H9 (cell line): ENCODE measurements around the gene EVPL. TPM values are rescaled to one million over a fixed set of nuclear protein-coding genes. Genes with fewer than 3 reads are reported as not detected.

ENCODE experiments used
- DNase-seq: peaks from one replicate; pipeline ENCODE4 v3.0.0-alpha.2; 2017
- H2AFZ ChIP-seq: one replicate; pipeline ENCODE4 v1.6.1; 2013; ENCODE audit warnings: mild to moderate bottlenecking, low read length, control low read depth, moderate library complexity
- H2AK5ac ChIP-seq: 2 replicates; pipeline ENCODE4 v1.6.1; 2013; ENCODE audit warnings: low read length, control low read depth, mixed read lengths; ENCODE audit not compliant: insufficient read length
- H2BK120ac ChIP-seq: one replicate; pipeline ENCODE4 v1.6.1; 2013; ENCODE audit warnings: low read depth, mild to moderate bottlenecking, low read length, control low read depth, inconsistent platforms; ENCODE audit not compliant: poor library complexity, severe bottlenecking
- H2BK12ac ChIP-seq: 2 replicates; pipeline ENCODE4 v1.6.1; 2013; ENCODE audit warnings: low read length, control low read depth, mixed read lengths, low read depth; ENCODE audit not compliant: insufficient read length
- H2BK15ac ChIP-seq: 2 replicates; pipeline ENCODE4 v1.6.1; 2013; ENCODE audit warnings: low read depth, low read length, control low read depth
- H2BK20ac ChIP-seq: one replicate; pipeline ENCODE4 v1.6.1; 2013; ENCODE audit warnings: low read depth, mild to moderate bottlenecking, low read length, control low read depth, inconsistent platforms; ENCODE audit not compliant: poor library complexity, severe bottlenecking
- H2BK5ac ChIP-seq: 2 replicates; pipeline ENCODE4 v1.6.1; 2013; ENCODE audit warnings: low read length, control low read depth, mixed read lengths; ENCODE audit not compliant: insufficient read length
- H3K14ac ChIP-seq: 2 replicates; pipeline ENCODE4 v1.6.1; 2013; ENCODE audit warnings: low read length, control low read depth; ENCODE audit not compliant: insufficient read depth
- H3K18ac ChIP-seq: 2 replicates; pipeline ENCODE4 v1.6.1; 2013; ENCODE audit warnings: low read depth, mild to moderate bottlenecking, mixed read lengths, low read length, control low read depth; ENCODE audit not compliant: insufficient read length
- H3K23ac ChIP-seq: 2 replicates; pipeline ENCODE4 v1.6.1; 2013; ENCODE audit warnings: low read length, control low read depth, mixed read lengths, low read depth; ENCODE audit not compliant: insufficient read length
- H3K23me2 ChIP-seq: 2 replicates; pipeline ENCODE4 v1.6.1; 2013; ENCODE audit warnings: low read depth, mild to moderate bottlenecking, mixed read lengths, low read length, control low read depth; ENCODE audit not compliant: insufficient read length, poor library complexity, severe bottlenecking
- H3K27ac ChIP-seq: 2 replicates; pipeline ENCODE4 v1.5.1; 2013; ENCODE audit warnings: low read length, control low read depth, mixed read lengths, low read depth; ENCODE audit not compliant: insufficient read length
- H3K27me3 ChIP-seq: 2 replicates; pipeline ENCODE4 v1.6.1; 2013; ENCODE audit warnings: low read length, control low read depth, inconsistent platforms; ENCODE audit not compliant: insufficient read depth
- H3K4ac ChIP-seq: 2 replicates; pipeline ENCODE4 v1.6.1; 2013; ENCODE audit warnings: low read depth, mild to moderate bottlenecking, control low read depth, inconsistent platforms, low read length, moderate library complexity
- H3K4me1 ChIP-seq: 2 replicates; pipeline ENCODE4 v1.6.1; 2013; ENCODE audit warnings: low read length, control low read depth, inconsistent platforms; ENCODE audit not compliant: insufficient read depth
- H3K4me2 ChIP-seq: 2 replicates; pipeline ENCODE4 v1.6.1; 2013; ENCODE audit warnings: low read length, control low read depth, mixed read lengths; ENCODE audit not compliant: insufficient read length, insufficient read depth
- H3K56ac ChIP-seq: 2 replicates; pipeline ENCODE4 v1.6.1; 2013; ENCODE audit warnings: low read depth, mild to moderate bottlenecking, mixed read lengths, low read length, control low read depth; ENCODE audit not compliant: insufficient read length
- H3K79me1 ChIP-seq: 2 replicates; pipeline ENCODE4 v1.6.1; 2013; ENCODE audit warnings: low read depth, mild to moderate bottlenecking, moderate library complexity, low read length, control low read depth, inconsistent platforms; ENCODE audit not compliant: insufficient read depth, poor library complexity, severe bottlenecking
- H3K79me2 ChIP-seq: 2 replicates; pipeline ENCODE4 v1.6.1; 2013; ENCODE audit warnings: low read length, control low read depth, inconsistent platforms; ENCODE audit not compliant: insufficient read depth
- H3K9ac ChIP-seq: 2 replicates; pipeline ENCODE4 v1.6.1; 2013; ENCODE audit warnings: low read length, control low read depth, mixed read lengths; ENCODE audit not compliant: insufficient read length; ENCODE audit errors: extremely low read depth
- H3K9me3 ChIP-seq: one replicate; pipeline ENCODE4 v1.6.1; 2013; ENCODE audit warnings: low read depth, low read length, inconsistent platforms; ENCODE audit not compliant: control insufficient read depth
- H3T11ph ChIP-seq: one replicate; pipeline ENCODE4 v1.6.1; 2013; ENCODE audit warnings: mild to moderate bottlenecking, low read length, control low read depth, inconsistent platforms
- H4K20me1 ChIP-seq: one replicate; pipeline ENCODE4 v1.6.1; 2013; ENCODE audit not compliant: control insufficient read depth, insufficient read length, insufficient read depth
- H4K5ac ChIP-seq: 2 replicates; pipeline ENCODE4 v1.6.1; 2013; ENCODE audit warnings: low read depth, mild to moderate bottlenecking, mixed read lengths, low read length, control low read depth; ENCODE audit not compliant: insufficient read length
- H4K8ac ChIP-seq: replicated peaks from 2 replicates; pipeline ENCODE4 v1.6.1; 2013; ENCODE audit warnings: low read length, control low read depth, mixed read lengths, low read depth; ENCODE audit not compliant: insufficient read length
- H4K91ac ChIP-seq: 2 replicates; pipeline ENCODE4 v1.6.1; 2013; ENCODE audit warnings: low read depth, mild to moderate bottlenecking, moderate library complexity, mixed read lengths, low read length, control low read depth; ENCODE audit not compliant: insufficient read length
- H3K27ac Mint-ChIP-seq, 3 experiments: 2 replicates in 2 of 3; 3 replicates in 1 of 3; pipeline ENCODE4 v1.8.0; 2020 to 2021; ENCODE audit warnings: mixed read lengths in 3 of 3, mild to moderate bottlenecking in 1 of 3, moderate library complexity in 1 of 3
- H3K27me3 Mint-ChIP-seq: 2 replicates; pipeline ENCODE4 v1.8.0; 2021; ENCODE audit warnings: low read depth, mild to moderate bottlenecking, moderate library complexity, mixed read lengths
- H3K36me3 Mint-ChIP-seq, 3 experiments: 2 replicates in 2 of 3; 3 replicates in 1 of 3; pipeline ENCODE4 v1.8.0; 2020 to 2021; ENCODE audit warnings: low read depth in 3 of 3, mixed read lengths in 3 of 3; ENCODE audit not compliant: insufficient read depth in 1 of 3
- H3K4me1 Mint-ChIP-seq, 2 experiments: 2 replicates each; pipeline ENCODE4 v1.8.0; 2020; ENCODE audit warnings: mixed read lengths in 2 of 2
- H3K4me3 Mint-ChIP-seq, 2 experiments: 2 replicates in 1 of 2; 3 replicates in 1 of 2; pipeline ENCODE4 v1.8.0; 2020 to 2021; ENCODE audit warnings: mild to moderate bottlenecking in 2 of 2, mixed read lengths in 2 of 2, moderate library complexity in 1 of 2
- H3K9me3 Mint-ChIP-seq, 2 experiments: 2 replicates in 1 of 2; 3 replicates in 1 of 2; pipeline ENCODE4 v1.8.0; 2020; ENCODE audit warnings: mild to moderate bottlenecking in 2 of 2, mixed read lengths in 2 of 2, moderate library complexity in 1 of 2
- CTCF ChIP-seq: fragments of 200-600 bp; sonication (generic); conservative IDR thresholded peaks from 3 replicates; pipeline ENCODE4 v1.8.0; 2021; ENCODE audit warnings: antibody characterized with exemption, mild to moderate bottlenecking
- WGBS: extraction: QIAGEN DNeasy Blood & Tissue Kit; methylation state at CpG from one replicate; pipeline ENCODE4 v1.1.7; 2013; ENCODE audit warnings: missing lambda C conversion rate, low lambda C conversion rate, mixed read lengths; ENCODE audit not compliant: insufficient read length; ENCODE audit errors: extremely low coverage; 5-methylcytosine and 5-hydroxymethylcytosine counted together
- total RNA-seq: library from RNA; stranded (reverse); gene quantifications from 2 replicates; pipeline ENCODE4 v1.2.1, GENCODE V29; 2021

Gene EVPL
- total RNA-seq, 1 experiment from 2014 or later: 0.48 TPM

- Histone ChIP-seq H2BK12ac (no peak overlapping the region), H2AFZ (no peak overlapping the region), H3K9ac (no peak overlapping the region), H4K5ac (no peak overlapping the region), H3K27me3 (no peaks in the 10 kb centered on the region), H3K23me2 (no peaks in the 10 kb centered on the region), H2BK5ac (no peak overlapping the region), H3K79me2 (no peaks in the 10 kb centered on the region), H2BK120ac (no peak overlapping the region), H2AK5ac (no peak overlapping the region), H2BK15ac (no peak overlapping the region), H2BK20ac (no peak overlapping the region), H3K56ac (no peak overlapping the region), H3K4ac (no peak overlapping the region), H3K14ac (no peak overlapping the region), H3K27ac (no peak overlapping the region), H3K23ac (no peak overlapping the region), H3T11ph (no peak overlapping the region), H3K9me3 (no peaks in the 10 kb centered on the region), H4K91ac (no peak overlapping the region), H4K8ac (no peak overlapping the region), H3K4me2 (no peak overlapping the region), H3K18ac (no peak overlapping the region), H4K20me1 (peaks cover 2% of the 10 kb centered on the region), H3K4me1 (no peaks in the 10 kb centered on the region), H3K79me1 (no peaks in the 10 kb centered on the region)
- WGBS: no CpG with 5 or more reads among the region's 31 CpGs
- Mint-ChIP-seq H3K4me3 (no peak overlapping the region), H3K9me3 (no peaks in the 10 kb centered on the region), H3K27ac (0 out of 7 replicates have a peak overlapping the region, but pooled peaks of 1 of the 3 experiments have one; percentile 53), H3K4me1 (peaks cover 10 to 11% of the 10 kb centered on the region in 2 experiments), H3K27me3 (no peaks in the 10 kb centered on the region), H3K36me3 (peaks cover 0 to 17% (median 1%) of the 10 kb centered on the region in 3 experiments; a peak in 5 of 7 replicates)
- peak; percentile 95 for TF ChIP-seq CTCF
- peak; percentile 93 for DNase-seq
These were observed 26.9 kb downstream of the EVPL start for GRCh38 chr17:76000016-76000754.
